GM21423 (cell line): ENCODE data around the gene IQGAP1.
"Not testable (repeated sequence)": the region's sequence is repeated elsewhere in the genome, so short reads cannot be mapped to it uniquely, and the experiment has no call there.

ENCODE experiments used
- ATAC-seq: cut with Tn5 transposase; IDR thresholded peaks from one replicate; pipeline ENCODE4 v1.9.1; 2021; ENCODE audit warnings: mild to moderate bottlenecking, moderate library complexity; ENCODE audit not compliant: unreplicated experiment

The IQGAP1 gene

DNA sequence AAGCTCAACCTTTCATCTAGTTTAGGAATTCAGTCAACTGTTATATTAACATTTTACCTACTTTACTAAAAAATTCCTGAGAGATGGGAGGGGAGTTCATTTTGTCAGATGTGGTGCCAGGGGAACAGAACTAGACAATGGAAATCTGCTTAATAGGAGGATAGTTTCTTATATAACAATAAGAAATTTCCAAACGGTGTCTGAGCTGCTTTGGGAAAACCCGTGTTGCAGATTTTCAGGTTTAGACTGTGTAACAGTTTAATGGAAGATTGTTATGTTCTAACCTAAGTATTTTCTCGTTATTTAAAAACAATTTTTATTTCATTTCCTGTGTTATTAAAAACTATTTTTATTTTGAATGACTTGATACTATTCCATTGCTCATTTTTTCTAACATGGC lies 19.3 kb downstream of the IQGAP1 start:
- ATAC-seq: no peak

DNA sequence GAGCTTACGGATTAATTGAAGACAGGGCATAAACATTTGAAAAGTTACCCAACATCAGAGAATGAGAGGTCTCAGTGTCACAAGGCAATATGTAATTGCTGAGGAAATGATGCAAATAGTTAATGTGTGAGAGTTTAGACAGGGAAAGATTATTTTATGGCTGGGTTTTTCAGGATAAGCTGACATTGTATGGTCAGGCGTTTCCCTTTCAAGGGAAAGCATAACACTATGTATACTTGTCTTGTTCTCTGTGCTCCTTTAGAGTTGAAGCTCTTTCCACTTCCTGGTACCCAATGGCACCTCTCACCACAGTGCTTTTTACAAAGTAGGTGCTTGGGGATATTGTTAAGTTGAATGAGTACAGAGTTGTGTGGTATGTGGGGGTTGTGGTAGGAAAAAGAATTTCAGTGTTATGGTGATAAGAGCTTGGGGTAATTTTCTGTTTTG lies 19.9 kb downstream of the IQGAP1 start:
- ATAC-seq: peak; percentile 44

DNA sequence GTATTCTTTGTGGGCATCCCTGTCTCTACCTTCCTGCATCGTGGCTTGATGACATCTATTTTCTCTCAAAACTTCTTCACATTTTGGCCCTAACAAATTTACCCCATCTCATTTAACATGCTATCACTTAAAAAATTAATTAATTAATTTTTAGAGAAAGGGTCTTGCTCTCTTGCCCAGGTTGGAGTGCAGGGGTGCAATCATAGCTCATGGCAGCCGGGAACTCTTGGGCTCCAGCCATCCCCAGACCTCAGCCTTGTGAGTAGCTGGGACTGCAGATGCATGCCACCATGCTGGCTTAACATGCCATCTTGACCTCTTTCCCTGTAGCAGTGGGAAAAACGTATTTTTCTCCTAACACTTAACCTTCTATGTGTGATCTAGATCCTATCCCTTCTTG lies 20.6 kb downstream of the IQGAP1 start:
- no peak for ATAC-seq

DNA sequence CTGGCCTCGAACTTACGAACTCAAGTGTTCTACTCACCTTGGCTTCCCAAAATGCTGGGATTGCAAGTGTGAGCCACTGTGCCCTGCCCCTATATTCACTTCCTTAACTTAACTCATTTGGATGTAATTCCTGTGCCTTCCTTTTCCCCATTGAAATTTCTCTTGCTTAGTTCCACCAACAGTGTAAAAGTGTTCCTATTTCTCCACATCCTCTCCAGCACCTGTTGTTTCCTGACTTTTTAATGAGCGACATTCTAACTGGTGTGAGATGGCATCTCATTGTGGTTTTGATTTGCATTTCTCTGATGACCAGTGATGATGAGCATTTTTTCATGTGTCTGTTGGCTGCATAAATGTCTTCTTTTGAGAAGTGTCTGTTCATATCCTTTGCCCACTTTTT lies 21.5 kb downstream of the IQGAP1 start:
- not testable (repeated sequence) for ATAC-seq

DNA sequence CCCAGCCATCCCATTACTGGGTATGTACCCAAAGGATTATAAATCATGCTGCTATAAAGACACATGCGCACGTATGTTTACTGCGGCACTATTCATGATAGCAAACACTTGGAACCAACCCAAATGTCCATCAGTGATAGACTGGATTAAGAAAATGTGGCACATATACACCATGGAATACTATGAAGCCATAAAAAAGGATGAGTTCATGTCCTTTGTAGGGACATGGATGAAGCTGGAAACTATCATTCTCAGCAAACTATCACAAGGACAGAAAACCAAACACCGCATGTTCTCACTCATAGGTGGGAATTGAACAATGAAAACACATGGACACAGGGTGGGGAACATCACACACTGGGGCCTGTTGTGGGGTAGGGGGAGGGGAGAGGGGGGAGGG lies 22.3 kb downstream of the IQGAP1 start:
- not testable (repeated sequence) for ATAC-seq

DNA sequence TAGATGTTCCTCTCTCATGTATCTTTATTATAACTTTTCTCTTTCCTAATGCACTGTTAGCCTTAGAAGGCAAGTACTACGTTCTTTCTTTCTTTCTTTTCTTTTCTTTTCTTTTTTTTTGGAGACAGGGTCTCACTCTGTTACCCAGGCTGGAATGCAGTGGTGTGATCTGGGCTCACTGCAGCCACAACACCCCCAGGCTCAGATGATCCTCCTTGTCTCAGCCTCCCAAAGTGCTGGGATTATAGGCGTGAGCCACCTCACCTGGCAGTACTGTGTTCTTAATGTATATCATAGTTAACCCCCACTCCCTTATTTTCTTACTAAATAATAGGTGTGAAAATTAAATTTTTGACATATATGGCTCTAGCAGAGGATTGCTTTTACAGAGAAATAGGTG lies 23.1 kb downstream of the IQGAP1 start:
- no peak for ATAC-seq

DNA sequence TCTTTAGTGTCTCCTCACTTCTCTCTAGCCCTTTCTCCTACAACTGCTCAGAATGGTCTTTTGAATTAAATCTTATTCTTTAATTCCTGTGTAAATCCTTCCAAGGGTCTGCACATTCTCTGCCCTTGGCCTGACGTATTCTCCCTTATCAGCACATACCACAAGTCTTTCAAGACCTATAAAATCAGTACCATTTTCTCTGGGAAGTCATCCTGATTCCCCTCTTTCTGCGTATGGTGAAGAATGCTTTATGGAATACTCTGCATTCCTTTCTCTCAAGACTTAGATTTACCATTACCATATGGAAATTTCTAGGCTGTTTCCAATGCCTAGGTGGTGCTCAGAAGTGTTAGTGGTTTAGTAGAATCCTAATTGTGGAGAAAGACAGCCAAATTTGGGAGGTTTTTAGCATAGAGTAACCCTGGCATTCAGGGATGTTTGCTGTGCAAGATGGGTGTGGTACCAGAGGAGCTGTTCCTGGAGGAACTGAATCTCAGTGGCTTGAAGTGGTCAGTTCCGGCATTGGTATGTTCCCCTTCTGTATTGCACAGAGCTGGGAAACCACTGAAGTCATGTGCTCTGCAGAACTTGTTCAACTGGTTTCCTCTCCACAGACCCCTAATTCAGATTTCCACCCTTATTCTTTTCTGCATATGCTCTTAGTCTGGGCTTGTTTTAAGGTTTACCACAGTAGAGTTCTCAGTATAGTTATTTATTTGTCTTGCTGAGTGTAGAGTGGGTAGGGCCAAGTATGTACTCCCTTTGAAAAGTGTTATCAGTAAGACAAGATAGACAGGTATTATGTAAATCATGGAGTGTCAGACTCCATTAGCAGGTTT lies 24.5 kb downstream of the IQGAP1 start:
- ATAC-seq: peak; percentile 84

DNA sequence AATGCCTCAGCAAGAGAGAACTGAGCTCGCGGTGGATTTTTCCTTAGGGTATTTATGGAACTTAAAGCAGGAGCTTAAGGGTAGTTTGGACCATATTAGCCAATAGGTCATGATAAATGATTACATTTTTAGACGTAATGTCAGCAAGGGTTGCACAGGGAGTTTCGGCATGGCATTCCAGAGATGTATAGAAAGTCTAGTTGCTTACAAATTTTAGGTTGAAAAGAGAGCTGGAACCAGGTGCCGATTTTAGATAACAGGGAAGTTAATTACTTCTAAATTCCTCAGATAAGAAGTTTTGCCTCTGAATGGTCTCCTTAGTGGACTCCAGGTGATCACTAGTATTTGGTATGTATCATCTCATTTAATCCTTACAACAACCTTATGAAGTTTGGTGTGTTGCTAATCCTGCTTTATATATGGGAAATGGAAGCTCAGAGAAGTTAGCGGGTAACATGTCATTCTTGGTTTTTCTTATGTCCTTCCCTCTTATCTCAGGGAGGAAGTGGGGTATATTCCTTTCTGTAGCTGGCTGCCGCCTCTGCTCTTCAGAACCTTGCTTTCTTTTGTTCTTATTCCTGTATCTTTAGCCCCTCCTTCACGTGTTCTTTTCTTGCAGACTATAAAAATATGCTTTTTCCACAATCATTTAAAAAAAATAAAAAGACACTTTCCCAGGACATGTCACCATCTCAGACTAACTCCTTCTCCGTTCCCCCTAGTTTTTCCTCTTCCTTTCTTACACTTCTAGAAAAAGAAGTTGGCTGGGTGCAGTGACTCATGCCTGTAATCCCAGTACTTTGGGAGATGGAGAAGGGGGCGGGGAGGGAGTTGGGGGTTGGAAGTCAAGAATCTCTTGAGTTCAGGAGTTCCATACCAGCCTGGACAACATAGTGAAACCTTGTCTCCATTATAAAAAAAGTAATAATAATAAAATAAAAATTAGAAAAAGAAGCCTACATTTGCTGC lies 25.7 kb downstream of the IQGAP1 start:
- no peak for ATAC-seq

DNA sequence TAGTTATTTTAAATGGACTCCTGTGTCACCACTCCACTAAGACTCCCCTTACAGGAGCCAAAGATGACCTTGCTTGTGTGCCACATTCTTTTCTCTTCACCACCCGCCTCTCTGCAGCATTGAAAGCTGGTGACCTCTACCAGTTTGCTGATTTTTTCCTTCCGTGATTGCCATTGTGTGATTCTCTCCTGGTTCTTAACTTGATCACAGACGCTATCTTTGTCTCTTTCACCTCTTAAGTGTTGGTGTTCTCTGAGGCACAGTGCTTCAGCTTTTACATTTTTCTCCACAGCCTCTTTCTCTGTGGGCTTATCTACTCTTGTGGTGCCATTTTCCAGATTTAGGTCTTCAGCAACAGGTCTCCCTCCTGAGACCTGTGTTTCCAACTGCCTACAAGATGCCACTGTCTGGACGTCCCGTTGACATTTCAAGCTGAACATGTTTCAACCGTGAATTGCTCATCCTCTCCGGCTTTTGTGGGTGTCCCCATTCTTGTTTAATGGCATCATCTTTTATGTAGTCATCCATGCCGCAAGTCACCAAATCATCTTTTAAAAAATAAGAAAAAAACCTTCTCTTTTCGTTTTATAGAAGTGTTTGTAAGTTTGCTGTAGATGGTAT lies 26.5 kb downstream of the IQGAP1 start:
- ATAC-seq: no peak

DNA sequence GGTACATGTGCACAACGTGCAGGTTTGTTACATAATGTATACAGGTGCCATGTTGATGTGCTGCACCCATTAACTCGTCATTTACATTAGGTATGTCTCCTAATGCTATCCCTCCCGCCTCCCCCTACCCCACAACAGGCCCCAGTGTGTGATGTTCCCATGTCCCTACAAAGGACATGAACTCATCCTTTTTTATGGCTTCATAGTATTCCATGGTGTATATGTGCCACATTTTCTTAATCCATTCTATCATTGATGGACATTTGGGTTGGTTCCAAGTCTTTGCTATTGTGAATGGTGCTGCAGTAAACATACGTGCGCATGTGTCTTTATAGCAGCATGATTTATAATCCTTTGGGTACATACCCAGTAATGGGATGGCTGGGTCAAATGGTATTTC lies 28.0 kb downstream of the IQGAP1 start:
- ATAC-seq: not testable (repeated sequence)

DNA sequence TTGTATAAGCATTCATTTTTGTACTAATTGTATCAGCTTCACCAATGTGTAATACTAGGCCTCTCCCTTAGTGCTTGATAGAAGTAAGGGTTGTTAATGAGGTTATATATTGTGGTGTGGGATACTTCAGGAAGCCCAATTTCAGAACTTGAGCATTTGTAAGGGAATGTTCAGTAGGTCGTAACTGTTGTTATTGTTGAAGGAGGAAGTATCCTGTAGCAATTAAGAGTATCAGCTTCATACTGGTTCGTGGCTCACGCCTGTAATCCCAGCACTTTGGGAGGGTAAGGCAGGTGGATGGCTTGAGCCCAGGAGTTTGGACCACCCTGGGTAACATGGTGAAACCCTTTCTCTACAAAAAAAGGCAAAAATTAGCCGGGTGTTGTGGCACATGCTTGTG lies 30.6 kb downstream of the IQGAP1 start:
- no peak for ATAC-seq

DNA sequence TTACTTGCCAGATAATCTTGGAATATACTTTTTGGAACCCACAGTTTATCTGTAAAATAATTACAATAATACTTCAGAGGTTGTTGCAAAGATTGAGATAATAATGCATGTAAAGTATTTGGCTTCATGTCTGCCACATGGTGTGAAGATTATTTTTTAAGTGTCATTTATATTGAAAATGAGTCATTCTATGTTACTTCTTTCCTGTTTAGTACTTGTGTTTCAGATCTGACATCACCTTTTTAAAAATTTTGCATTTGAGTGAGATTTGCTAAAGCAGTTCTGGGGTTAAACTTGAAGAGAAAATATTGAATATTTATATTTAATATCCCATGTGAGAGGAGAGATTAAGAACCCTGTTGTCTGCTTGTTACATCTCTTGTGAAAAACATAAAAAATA lies 31.2 kb downstream of the IQGAP1 start:
- no peak for ATAC-seq

DNA sequence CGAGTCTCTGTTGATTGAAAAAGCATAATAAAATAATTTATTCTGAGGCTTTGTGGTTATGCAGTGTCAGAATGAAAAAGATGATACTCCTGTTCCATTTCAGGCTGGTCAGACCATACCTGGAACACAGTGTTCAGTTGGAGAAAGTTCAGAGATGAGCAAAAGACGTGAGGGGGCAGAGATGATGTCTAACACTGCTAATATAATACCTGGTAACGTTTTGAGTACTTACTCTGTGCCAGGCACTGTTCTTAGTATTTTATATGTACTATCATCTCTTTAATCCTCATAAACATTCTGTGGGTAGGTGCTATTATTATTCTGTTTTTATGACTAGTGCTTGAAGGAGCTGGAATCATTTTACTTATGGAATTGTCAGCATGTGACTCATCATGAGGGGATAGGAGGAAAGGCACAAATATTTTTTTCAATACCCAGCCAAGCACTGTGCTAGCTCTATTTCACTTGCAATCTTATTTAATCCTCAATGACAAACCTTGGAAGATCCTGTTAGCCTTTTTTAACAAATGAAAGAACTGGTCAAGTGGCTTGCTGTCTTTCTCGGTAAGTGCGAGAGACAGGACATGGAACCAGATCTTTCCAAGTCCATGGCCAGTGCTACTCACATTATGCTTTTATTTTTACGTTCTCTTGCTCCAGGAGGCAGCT lies 31.8 kb downstream of the IQGAP1 start:
- ATAC-seq: peak; percentile 56

DNA sequence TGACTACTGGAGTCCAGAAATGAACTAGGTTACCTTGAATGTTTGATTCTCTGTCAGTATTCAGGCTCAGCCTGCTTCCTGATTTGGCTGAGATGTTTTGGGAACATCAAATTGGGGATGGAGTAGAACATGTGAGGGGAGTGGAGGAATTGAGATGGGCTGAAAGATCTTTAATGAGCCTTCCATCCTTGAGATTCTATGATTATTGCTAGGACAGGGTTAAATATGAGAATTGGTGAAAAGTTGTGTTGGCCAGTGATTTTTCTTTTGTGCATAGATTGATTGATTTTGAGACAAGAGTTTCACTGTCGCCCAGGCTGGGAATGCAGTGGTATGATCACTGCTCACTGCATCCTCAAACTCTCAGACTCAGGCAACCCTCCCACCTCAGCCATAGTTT lies 32.4 kb downstream of the IQGAP1 start:
- no peak for ATAC-seq

DNA sequence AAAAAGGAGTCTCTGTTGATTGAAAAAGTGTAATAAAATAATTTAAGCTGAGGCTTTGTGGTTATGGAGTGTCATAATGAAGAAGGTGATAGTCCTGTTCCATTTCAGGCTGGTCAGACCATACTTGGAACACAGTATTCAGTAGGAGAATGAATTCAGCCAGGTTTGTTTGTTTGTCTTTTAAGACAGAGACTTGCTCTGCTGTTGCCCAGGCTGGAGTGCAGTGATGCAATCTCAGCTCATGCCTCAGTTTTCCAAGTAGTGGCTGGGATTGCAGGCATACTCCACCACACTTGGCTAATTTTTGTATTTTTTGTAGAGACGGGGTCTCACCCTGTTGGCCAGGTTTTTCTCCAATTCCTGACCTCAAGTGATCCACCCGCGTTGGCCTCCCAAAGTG lies 33.5 kb downstream of the IQGAP1 start:
- ATAC-seq: no peak

DNA sequence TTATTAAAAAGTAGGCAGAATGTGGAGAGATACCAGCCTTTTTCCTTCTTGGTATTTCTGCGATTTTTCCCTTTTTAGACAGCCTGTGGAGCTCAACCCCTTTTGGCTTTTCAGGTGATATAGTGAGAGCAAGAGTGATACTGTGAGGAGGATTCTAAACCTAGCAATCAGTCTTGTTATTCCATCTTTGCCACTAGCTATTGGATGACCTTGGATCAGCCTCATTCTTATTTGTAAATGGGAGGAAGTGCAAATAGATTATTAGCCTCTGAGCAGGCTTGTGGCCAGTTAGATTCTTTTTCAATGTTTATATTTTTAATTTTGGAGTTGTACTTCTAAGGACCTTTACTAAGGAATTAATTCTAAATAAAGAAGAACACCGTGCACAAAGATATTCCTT lies 34.0 kb downstream of the IQGAP1 start:
- ATAC-seq: no peak

DNA sequence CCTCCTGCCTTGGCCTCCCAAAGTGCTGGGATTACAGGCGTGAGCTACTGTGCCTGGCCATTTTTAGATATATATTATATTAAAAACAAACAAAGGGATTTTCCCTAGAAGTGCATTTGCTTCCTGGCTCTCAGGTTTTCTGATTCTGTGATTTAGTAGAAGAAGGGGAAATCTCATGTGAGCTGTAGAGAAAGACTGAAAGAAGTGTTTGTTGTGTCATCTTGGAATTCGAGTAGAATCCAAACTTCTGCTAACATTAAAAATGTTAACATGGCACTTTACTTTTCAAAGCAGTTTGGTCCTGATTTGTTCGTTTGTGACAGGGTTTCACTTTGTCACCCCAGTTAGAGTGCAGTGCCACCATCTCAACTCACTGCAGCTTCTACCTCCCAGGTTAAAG lies 34.9 kb downstream of the IQGAP1 start:
- ATAC-seq: no peak

DNA sequence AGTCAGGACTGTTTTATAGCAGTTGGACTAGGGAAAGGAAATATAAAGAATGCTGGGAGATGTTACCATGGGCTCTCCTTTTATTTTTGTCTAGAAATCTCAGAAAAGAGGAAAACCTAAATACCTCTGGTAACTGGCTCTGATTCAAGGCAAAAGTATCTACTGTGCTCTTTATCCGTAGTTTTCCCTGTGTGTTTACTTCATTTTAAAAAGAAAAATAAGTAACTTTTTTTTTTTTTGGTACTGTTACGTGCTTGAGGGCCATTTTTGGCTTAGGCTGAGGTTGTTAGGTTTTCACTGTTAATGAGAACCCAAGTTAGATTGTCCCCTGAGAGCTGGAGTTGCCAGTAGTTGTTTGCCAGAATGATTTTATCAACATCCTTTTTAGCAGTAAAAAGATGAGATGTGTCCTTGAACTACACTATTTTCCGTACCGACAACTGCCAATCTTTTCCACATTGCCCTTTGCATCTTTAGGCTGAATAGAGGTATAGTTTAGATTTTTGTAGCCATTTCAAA lies 35.8 kb downstream of the IQGAP1 start:
- no peak for ATAC-seq

DNA sequence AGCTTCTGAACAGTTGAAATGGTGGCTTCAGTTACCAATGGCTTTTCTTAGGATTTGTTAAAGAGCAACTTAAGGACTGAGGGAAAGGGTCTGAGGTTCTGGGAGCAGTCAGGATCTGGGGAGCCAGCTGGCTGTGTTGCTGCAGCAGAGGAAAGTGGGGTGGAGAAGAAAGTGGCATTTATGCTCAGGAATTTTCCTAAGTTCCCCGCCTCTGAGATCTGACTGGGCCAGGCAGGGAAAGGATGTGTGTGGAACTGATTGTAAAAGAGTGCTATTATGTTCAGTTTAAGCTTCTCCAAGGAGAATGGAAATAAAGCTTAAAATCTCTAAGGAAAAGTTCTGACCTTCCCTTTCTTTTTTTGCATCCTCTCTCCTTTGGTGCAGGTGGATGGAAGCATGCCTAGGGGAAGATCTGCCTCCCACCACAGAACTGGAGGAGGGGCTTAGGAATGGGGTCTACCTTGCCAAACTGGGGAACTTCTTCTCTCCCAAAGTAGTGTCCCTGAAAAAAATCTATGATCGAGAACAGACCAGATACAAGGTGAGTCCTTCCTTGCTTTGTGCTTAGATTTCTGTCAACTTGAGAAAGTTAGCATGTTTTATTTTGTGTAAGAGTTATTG lies 37.8 kb downstream of the IQGAP1 start:
- ATAC-seq: no peak

DNA sequence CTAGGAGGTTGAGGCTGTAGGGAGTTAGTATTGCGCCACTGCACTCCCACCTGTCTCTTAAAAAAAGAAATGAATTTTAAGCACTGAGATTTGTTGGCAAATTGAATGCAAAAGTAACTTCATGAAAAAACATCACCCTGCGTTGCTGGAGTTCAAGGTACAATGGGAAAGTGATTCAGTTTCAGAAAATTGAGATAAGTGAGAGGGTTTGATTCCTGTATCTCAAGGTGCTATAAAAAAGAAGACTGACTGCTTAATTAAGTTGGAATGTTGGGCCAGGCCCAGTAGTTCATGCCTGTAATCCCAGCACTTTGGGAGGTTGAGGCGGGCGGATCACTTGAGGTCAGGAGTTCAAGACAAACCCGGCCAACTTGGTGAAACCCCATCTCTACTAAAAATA lies 39.1 kb downstream of the IQGAP1 start:
- ATAC-seq: no peak
